ENCODE data around the gene TBC1D22A. TPM values are rescaled to one million over a fixed set of nuclear protein-coding genes. Genes with fewer than 3 reads are reported as not detected.

Gene TBC1D22A
- total RNA-seq, 4 donors from 2014 or later: 31.2 to 111 (median 41.8) TPM

DNA sequence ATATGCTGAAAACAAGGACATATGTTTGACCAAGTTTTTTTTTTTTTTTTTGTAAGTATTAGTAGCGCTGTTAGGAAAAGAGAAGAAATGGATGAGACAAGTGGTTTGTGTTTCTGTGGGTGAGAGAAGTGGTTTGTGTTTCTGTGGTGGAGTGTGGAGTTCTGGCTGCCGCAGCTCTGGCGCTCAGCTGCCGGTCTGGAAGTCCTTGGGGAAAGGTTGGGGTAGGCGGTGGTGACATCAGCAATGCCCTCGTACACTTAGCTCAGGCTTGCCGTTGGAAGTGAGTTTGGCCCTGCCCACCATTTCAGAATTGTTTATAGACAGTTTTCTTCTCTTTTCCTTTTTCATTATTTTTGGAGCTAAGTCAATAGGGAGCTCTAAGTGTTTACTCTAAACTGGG is 116.6 kb downstream of the TBC1D22A start:
- intact Hi-C loops (cut with DNase I; ENCODE audit: low total_unique reads): no loop called here
- no peak for TF ChIP-seq POLR2AphosphoS5 (IDR thresholded peaks at IDR 0.05)
- TF ChIP-seq, protein P1, sequence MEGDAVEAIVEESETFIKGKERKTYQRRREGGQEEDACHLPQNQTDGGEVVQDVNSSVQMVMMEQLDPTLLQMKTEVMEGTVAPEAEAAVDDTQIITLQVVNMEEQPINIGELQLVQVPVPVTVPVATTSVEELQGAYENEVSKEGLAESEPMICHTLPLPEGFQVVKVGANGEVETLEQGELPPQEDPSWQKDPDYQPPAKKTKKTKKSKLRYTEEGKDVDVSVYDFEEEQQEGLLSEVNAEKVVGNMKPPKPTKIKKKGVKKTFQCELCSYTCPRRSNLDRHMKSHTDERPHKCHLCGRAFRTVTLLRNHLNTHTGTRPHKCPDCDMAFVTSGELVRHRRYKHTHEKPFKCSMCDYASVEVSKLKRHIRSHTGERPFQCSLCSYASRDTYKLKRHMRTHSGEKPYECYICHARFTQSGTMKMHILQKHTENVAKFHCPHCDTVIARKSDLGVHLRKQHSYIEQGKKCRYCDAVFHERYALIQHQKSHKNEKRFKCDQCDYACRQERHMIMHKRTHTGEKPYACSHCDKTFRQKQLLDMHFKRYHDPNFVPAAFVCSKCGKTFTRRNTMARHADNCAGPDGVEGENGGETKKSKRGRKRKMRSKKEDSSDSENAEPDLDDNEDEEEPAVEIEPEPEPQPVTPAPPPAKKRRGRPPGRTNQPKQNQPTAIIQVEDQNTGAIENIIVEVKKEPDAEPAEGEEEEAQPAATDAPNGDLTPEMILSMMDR (IDR thresholded peaks at IDR 0.05): no peak
- no peak for TF ChIP-seq POLR2A (IDR thresholded peaks at IDR 0.05)
- TF ChIP-seq EP300 (IDR thresholded peaks at IDR 0.05; ENCODE audit: low read depth): no peak
- Histone ChIP-seq H3K27me3 (no peaks in the 10 kb centered on the region), H3K4me3 (no peak overlapping the region), H3K9me3 (no peaks in the 10 kb centered on the region), H3K36me3 (no peaks in the 10 kb centered on the region), H3K4me1 (no peaks in the 10 kb centered on the region), H3K27ac (no peak overlapping the region)
- WGBS, 2 donors (ENCODE audit: low coverage in 1 of 2): 68 to 77% methylated on average over 5 to 7 of the region's 7 CpGs
- in situ Hi-C loops (cut with MboI; ENCODE audit: low pct_ligation_motif_present in 1 of 4, low pct_unique_long_range_greater_than_20kb in 1 of 4, low sequenced_read_pairs in 3 of 4): no loop called here
- no peak for DNase-seq

DNA sequence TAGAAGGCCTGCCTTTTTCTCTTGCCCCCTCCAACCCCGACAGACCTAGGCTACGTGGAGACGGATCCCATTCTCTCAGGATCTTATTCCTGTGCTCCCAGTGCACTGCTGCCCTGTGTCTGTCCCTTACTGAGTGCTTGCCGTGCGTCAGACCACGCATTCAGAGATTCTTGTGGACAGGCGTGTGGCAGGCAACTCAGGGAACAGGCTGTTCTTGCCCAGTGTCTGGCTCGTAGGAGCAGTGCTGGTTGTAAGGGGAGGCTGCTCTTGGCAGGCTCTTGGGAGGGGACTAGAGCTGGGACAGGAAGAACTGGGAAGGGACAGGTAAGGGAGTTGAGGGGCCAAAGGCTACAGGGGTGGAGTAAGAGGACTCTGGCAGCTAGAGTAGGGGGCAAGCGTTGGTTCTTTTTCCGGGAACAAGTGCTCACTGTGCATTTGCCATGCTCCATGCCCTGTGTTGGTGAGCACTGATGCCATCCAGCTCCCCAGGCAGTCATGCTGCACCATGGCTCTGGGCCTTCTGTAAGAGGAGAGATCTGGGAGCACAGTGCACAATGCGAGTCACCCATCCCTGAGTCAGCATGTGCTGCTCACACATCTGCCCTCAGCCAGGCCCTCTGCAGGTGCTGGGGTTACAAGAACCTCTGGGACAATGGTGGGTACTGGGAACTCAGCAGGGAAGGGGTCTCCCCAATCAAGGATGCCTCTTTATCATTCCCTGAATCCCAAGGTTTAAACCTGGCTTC is 119.1 kb downstream of the TBC1D22A start:
- no peak for TF ChIP-seq POLR2AphosphoS5 (IDR thresholded peaks at IDR 0.05)
- TF ChIP-seq, protein P1 (IDR thresholded peaks at IDR 0.05): no peak
- TF ChIP-seq EP300 (IDR thresholded peaks at IDR 0.05; ENCODE audit: low read depth): no peak
- TF ChIP-seq POLR2A (IDR thresholded peaks at IDR 0.05): no peak
- no peak overlapping the region for H3K27ac ChIP-seq
- WGBS, 2 donors (ENCODE audit: low coverage in 1 of 2): 97% methylated on average over 5 to 11 of the region's 11 CpGs
- no peaks in the 10 kb centered on the region for H3K4me1 ChIP-seq
- H3K4me3 ChIP-seq: no peak overlapping the region
- in situ Hi-C loops (cut with MboI; ENCODE audit: low pct_ligation_motif_present in 1 of 4, low pct_unique_long_range_greater_than_20kb in 1 of 4, low sequenced_read_pairs in 3 of 4) (no loop called here), intact Hi-C loops (cut with DNase I; ENCODE audit: low total_unique reads) (no loop called here)
- no peaks in the 10 kb centered on the region for H3K9me3 ChIP-seq
- no peaks in the 10 kb centered on the region for H3K36me3 ChIP-seq
- no peaks in the 10 kb centered on the region for H3K27me3 ChIP-seq
- no peak for DNase-seq

DNA sequence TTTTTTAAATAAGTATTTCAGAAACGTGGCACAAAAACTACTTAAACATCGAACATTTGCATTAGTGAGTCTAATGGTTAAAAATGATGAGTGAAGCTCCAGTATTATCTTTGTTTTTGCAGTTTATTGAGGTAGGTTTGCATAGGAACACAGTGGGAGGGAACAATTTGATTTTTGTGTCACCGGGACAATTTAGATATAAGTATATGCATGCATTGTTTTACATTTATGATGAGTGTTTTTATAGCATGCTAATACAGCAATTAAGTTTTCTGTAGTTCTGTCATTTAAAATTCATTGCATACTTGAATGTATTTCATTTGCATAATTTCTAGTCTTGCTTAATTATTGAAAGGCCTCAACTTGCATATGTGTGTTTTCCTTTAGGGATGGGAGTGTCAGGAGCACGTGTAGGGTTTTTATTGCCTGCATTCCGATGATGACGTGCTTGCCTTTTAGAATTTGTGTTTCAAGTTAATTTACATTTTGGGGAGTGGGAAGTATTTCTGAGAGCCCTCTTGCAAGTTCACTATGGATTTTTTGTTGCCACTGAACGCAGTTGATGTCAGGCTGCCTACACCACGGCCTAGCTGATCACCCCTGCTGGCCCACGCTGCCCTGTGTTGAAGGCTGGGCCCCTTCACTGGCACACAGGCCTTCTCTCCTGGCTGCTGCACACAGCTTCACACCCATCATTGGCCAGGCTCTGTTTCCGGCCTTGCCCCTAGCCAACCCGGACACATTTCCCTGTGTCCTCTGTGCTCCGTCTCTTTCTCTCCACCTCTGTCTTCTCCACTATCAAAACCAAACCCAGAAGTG is 120.9 kb downstream of the TBC1D22A start:
- in situ Hi-C loops (cut with MboI; ENCODE audit: low pct_ligation_motif_present in 1 of 4, low pct_unique_long_range_greater_than_20kb in 1 of 4, low sequenced_read_pairs in 3 of 4): no loop called here
- intact Hi-C loops (cut with DNase I; ENCODE audit: low total_unique reads): no loop called here
- Histone ChIP-seq H3K4me3 (no peak overlapping the region), H3K36me3 (no peaks in the 10 kb centered on the region), H3K27ac (no peak overlapping the region), H3K4me1 (no peaks in the 10 kb centered on the region), H3K9me3 (no peaks in the 10 kb centered on the region), H3K27me3 (no peaks in the 10 kb centered on the region)
- TF ChIP-seq, protein P1 (IDR thresholded peaks at IDR 0.05): no peak
- TF ChIP-seq EP300 (IDR thresholded peaks at IDR 0.05; ENCODE audit: low read depth) (no peak), POLR2A (IDR thresholded peaks at IDR 0.05) (no peak)
- DNase-seq: no peak
- WGBS, 2 donors (ENCODE audit: low coverage in 1 of 2): 63 to 82% methylated on average over 6 to 12 of the region's 12 CpGs

DNA sequence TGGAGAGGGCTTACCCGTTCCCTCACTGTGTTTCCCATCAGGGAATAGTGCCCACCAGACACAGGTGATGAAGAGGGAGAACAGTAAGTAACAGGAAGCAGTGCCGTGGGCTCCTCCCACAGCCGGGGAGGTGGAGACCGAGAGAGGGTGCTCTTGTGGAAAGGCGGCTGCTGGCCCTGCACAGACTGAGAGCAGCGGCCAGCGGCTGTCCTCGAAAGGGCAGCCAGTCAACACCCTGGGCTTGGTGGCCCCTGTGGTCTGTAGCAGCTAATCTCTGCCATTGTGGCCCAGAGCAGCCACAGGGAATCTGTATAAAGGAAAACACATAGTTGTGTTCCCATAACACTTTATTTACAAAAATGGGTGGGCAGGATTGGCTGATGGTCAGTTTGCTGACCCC is 121.9 kb downstream of the TBC1D22A start:
- DNase-seq: no peak
- intact Hi-C loops (cut with DNase I; ENCODE audit: low total_unique reads): no loop called here
- H3K4me1 ChIP-seq: no peaks in the 10 kb centered on the region
- WGBS, 2 donors (ENCODE audit: low coverage in 1 of 2): 92 to 94% methylated on average over 7 to 8 of the region's 8 CpGs
- TF ChIP-seq POLR2AphosphoS5 (IDR thresholded peaks at IDR 0.05) (no peak), EP300 (IDR thresholded peaks at IDR 0.05; ENCODE audit: low read depth) (no peak), POLR2A (IDR thresholded peaks at IDR 0.05) (no peak)
- TF ChIP-seq, protein P1 (IDR thresholded peaks at IDR 0.05): no peak
- H3K4me3 ChIP-seq: no peak overlapping the region
- H3K9me3 ChIP-seq: no peaks in the 10 kb centered on the region
- in situ Hi-C loops (cut with MboI; ENCODE audit: low pct_ligation_motif_present in 1 of 4, low pct_unique_long_range_greater_than_20kb in 1 of 4, low sequenced_read_pairs in 3 of 4): no loop called here
- H3K27me3 ChIP-seq: no peaks in the 10 kb centered on the region
- H3K27ac ChIP-seq: no peak overlapping the region
- no peaks in the 10 kb centered on the region for H3K36me3 ChIP-seq

Data from transverse colon (tissue), 4 donors.